ENCODE data around the gene MEGF6.

The MEGF6 gene

GRCh38 chr1:3608154-3608553 lies 3.2 kb downstream of the MEGF6 start:
- ATAC-seq (no peak), DNase-seq (no peak)

- DNase-seq (no peak), ATAC-seq (no peak)
These were observed 3.6 kb downstream of the MEGF6 start for GRCh38 chr1:3607703-3608065.

GRCh38 chr1:3606779-3607702 lies 4.3 kb downstream of the MEGF6 start:
- ATAC-seq: no peak

GRCh38 chr1:3604997-3605823 lies 6.1 kb downstream of the MEGF6 start:
- DNase-seq (no peak), ATAC-seq (no peak)

More at GRCh38 chr1:3606779-3607702, 4.3 kb downstream of the MEGF6 start:
- DNase-seq: no peak

- no peak for DNase-seq
- no peak for ATAC-seq
These were observed 6.8 kb downstream of the MEGF6 start for GRCh38 chr1:3604468-3604974.

- DNase-seq (no peak), ATAC-seq (no peak)
These were observed 7.5 kb downstream of the MEGF6 start for GRCh38 chr1:3603571-3604467.

GRCh38 chr1:3603156-3603555 lies 8.2 kb downstream of the MEGF6 start:
- DNase-seq: no peak
- no peak for ATAC-seq

GRCh38 chr1:3602375-3602774 lies 8.9 kb downstream of the MEGF6 start:
- ATAC-seq: no peak

GRCh38 chr1:3601743-3602142 lies 9.6 kb downstream of the MEGF6 start:
- no peak for ATAC-seq
- no peak for DNase-seq

More at GRCh38 chr1:3602375-3602774, 8.9 kb downstream of the MEGF6 start:
- DNase-seq: no peak

GRCh38 chr1:3600354-3600753 lies 11.0 kb downstream of the MEGF6 start:
- DNase-seq (no peak), ATAC-seq (no peak)

GRCh38 chr1:3599816-3600215 lies 11.5 kb downstream of the MEGF6 start:
- ATAC-seq (no peak), DNase-seq (no peak)

GRCh38 chr1:3599286-3599811 lies 12.0 kb downstream of the MEGF6 start:
- DNase-seq (no peak), ATAC-seq (no peak)

- DNase-seq (no peak), ATAC-seq (no peak)
These were observed 12.6 kb downstream of the MEGF6 start for GRCh38 chr1:3598522-3599285.

- ATAC-seq: no peak
- DNase-seq: no peak
These were observed 13.2 kb downstream of the MEGF6 start for GRCh38 chr1:3598051-3598491.

GRCh38 chr1:3597599-3597964 lies 13.7 kb downstream of the MEGF6 start:
- DNase-seq (peak; percentile 24), ATAC-seq (no peak)

- ATAC-seq (no peak), DNase-seq (no peak)
These were observed 14.4 kb downstream of the MEGF6 start for GRCh38 chr1:3596663-3597598.

- ATAC-seq (no peak), DNase-seq (no peak)
These were observed 15.4 kb downstream of the MEGF6 start for GRCh38 chr1:3595949-3596348.

- ATAC-seq (no peak), DNase-seq (no peak)
These were observed 16.5 kb downstream of the MEGF6 start for GRCh38 chr1:3594706-3595377.

GRCh38 chr1:3593745-3594144 lies 17.6 kb downstream of the MEGF6 start:
- ATAC-seq (no peak), DNase-seq (no peak)

Data from stimulated activated naive CD8-positive, alpha-beta T cell treated with anti-CD3 and anti-CD28 coated beads, Interleukin-15, Interleukin-2, amounts not matched to agents 100 U/mL and 50 U/mL, for 24 hours (primary cell).